K562 (cell line): ENCODE measurements around the gene SUPT3H. TPM values are rescaled to one million over a fixed set of nuclear protein-coding genes. Genes with fewer than 3 reads are reported as not detected.

Source experiments
- BCLAF1 ChIP-seq, 2 experiments: fragments of 450-650 bp in 1 of 2; IDR thresholded peaks; 2 replicates each; pipeline ENCODE4 v1.6.1; 2011 to 2017; ENCODE audit warnings: low read depth in 2 of 2, antibody characterized with exemption in 1 of 2, borderline replicate concordance in 1 of 2, low read length in 1 of 2, mild to moderate bottlenecking in 1 of 2, mixed read lengths in 1 of 2; ENCODE audit not compliant: control insufficient read depth in 1 of 2
- CEBPB ChIP-seq: fragments of 450-650 bp; IDR thresholded peaks from 2 replicates; pipeline ENCODE4 v1.6.1; 2016; ENCODE audit warnings: missing genetic modification characterization, missing compliant biosample characterization
- CEBPG ChIP-seq, 3 experiments: fragments of 200-800 bp in 1 of 3; sonication (Bioruptor generic) in 1 of 3; sonication (generic) in 1 of 3; formaldehyde crosslinking in 1 of 3; IDR thresholded peaks in 2 of 3; conservative IDR thresholded peaks in 1 of 3; 2 replicates each; pipeline versions ENCODE4 v1.6.1 to v1.8.0; 2016 to 2022; ENCODE audit warnings: missing compliant biosample characterization in 2 of 3, missing genetic modification characterization in 2 of 3, mild to moderate bottlenecking in 1 of 3, missing genetic modification reagents in 1 of 3
- CREBBP ChIP-seq: IDR thresholded peaks from one replicate; pipeline ENCODE4 v1.6.1; 2012; ENCODE audit warnings: low read depth, mild to moderate bottlenecking, control low read depth, inconsistent platforms, low read length
- MTA1 ChIP-seq: fragments of 450-650 bp; IDR thresholded peaks from 2 replicates; pipeline ENCODE4 v1.6.1; 2017; ENCODE audit warnings: borderline replicate concordance
- NFYB ChIP-seq: IDR thresholded peaks from 2 replicates; pipeline ENCODE4 v1.6.1; 2011; ENCODE audit warnings: mild to moderate bottlenecking, moderate library complexity; ENCODE audit not compliant: insufficient read length; ENCODE audit errors: extremely low read depth
- PHB ChIP-seq: fragments of 250-450 bp; sonication (Bioruptor Pico); IDR thresholded peaks from 2 replicates; pipeline ENCODE4 v1.5.0; 2021
- RREB1 ChIP-seq: fragments of 250-450 bp; sonication (Bioruptor Pico); IDR thresholded peaks from 2 replicates; pipeline ENCODE4 v1.4.0; 2020
- SOX6 ChIP-seq: fragments of 450-650 bp; IDR thresholded peaks from 2 replicates; pipeline ENCODE4 v1.6.1; 2014; ENCODE audit warnings: mild to moderate bottlenecking
- ZNF140 ChIP-seq: fragments of 250-450 bp; sonication (Bioruptor Pico); IDR thresholded peaks from 2 replicates; pipeline ENCODE4 v1.8.0; 2021; ENCODE audit warnings: moderate library complexity, mild to moderate bottlenecking, inconsistent platforms
- ZNF274 ChIP-seq: IDR thresholded peaks from 2 replicates; pipeline ENCODE4 v1.6.1; 2011; ENCODE audit warnings: low read depth, mild to moderate bottlenecking, low read length, moderate library complexity, borderline replicate concordance
- polyA plus RNA-seq, 8 experiments: library from polyadenylated mRNA; depleted of rRNA in 4 of 8; stranded (reverse) in 5 of 8; unstranded in 3 of 8; fragments of >200 nt; fragmentation: Nextera tagmentation in 2 of 8; fragmentation: Illumina TruSeq in 1 of 8; extraction: Ambion mirVana in 2 of 8; extraction: Trizol in 1 of 8; gene quantifications; 2 replicates each; pipeline versions ENCODE4 v1.2.1 to v1.2.3, GENCODE V29; 2011 to 2014; ENCODE audit warnings: inconsistent platforms in 1 of 8, missing spikeins in 1 of 8
- total RNA-seq, 7 experiments: library from RNA; depleted of rRNA in 6 of 7; stranded (reverse); fragments of >200 nt in 6 of 7; fragmentation: Illumina TruSeq in 2 of 7; extraction: Trizol in 2 of 7; gene quantifications; 2 replicates each; pipeline versions ENCODE4 v1.2.1 to v1.2.3, GENCODE V29; 2011 to 2021; ENCODE audit warnings: low replicate concordance in 1 of 7
- TF ChIP-seq, protein P1 (sequence below): conservative IDR thresholded peaks from 2 replicates; pipeline ENCODE4 v1.6.1; 2011; ENCODE audit warnings: low read depth, mild to moderate bottlenecking, low read length; ENCODE audit not compliant: control insufficient read depth
- TF ChIP-seq, protein P2 (sequence below): fragments of 250-450 bp; sonication (Bioruptor Pico); IDR thresholded peaks from 2 replicates; pipeline ENCODE4 v1.5.0; 2021; ENCODE audit warnings: mild to moderate bottlenecking, borderline replicate concordance

The SUPT3H gene
- total and polyA plus RNA-seq, 9 of the 15 experiments (the other 6 are each of a cell fraction or from before 2014, with no cell fraction given): 7.2 to 16.3 (median 11.9) TPM

GRCh38 chr6:45377554-45378333 lies at the start of gene SUPT3H (continued):
- TF ChIP-seq RREB1 (CRISPR knock-in tag) (no peak), ZNF140 (CRISPR knock-in tag) (no peak), CEBPG (CRISPR knock-in tag; IDR thresholded peaks at IDR 0.05) (no peak), CEBPG (tag; conservative IDR thresholded peaks at IDR 0.05 in 1 of 2, IDR thresholded peaks at IDR 0.05 in 1 of 2) (no peak), SOX6 (peak; percentile 41; the same call in 1 of the 2 replicates), CEBPB (tag) (no peak), ZNF274 (peak; percentile 60; the same call in 1 of the 2 replicates), MTA1 (no peak), NFYB (no peak), CREBBP (no peak), PHB (CRISPR knock-in tag) (no peak), BCLAF1 (IDR thresholded peaks at IDR 0.05; ENCODE audit: borderline replicate concordance in 1 of 2, control insufficient read depth in 1 of 2, low read depth in 2 of 2, low read length in 1 of 2) (peak in 1 of 2 experiments; percentile 62; a peak in 2 of 4 replicates)
- TF ChIP-seq, protein P1, sequence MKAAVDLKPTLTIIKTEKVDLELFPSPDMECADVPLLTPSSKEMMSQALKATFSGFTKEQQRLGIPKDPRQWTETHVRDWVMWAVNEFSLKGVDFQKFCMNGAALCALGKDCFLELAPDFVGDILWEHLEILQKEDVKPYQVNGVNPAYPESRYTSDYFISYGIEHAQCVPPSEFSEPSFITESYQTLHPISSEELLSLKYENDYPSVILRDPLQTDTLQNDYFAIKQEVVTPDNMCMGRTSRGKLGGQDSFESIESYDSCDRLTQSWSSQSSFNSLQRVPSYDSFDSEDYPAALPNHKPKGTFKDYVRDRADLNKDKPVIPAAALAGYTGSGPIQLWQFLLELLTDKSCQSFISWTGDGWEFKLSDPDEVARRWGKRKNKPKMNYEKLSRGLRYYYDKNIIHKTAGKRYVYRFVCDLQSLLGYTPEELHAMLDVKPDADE: peak; percentile 93
- TF ChIP-seq, protein P2, sequence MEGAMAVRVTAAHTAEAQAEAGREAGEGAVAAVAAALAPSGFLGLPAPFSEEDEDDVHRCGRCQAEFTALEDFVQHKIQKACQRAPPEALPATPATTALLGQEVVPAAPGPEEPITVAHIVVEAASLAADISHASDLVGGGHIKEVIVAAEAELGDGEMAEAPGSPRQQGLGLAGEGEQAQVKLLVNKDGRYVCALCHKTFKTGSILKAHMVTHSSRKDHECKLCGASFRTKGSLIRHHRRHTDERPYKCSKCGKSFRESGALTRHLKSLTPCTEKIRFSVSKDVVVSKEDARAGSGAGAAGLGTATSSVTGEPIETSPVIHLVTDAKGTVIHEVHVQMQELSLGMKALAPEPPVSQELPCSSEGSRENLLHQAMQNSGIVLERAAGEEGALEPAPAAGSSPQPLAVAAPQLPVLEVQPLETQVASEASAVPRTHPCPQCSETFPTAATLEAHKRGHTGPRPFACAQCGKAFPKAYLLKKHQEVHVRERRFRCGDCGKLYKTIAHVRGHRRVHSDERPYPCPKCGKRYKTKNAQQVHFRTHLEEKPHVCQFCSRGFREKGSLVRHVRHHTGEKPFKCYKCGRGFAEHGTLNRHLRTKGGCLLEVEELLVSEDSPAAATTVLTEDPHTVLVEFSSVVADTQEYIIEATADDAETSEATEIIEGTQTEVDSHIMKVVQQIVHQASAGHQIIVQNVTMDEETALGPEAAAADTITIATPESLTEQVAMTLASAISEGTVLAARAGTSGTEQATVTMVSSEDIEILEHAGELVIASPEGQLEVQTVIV (CRISPR knock-in tag): no peak
